Nephron progenitor cell (in vitro differentiated cells): ENCODE data around the gene GALNT8.

Source experiments
- DNase-seq: peaks from one replicate; pipeline ENCODE4 v3.0.0; 2021
- H3K27ac Mint-ChIP-seq: 2 replicates; pipeline ENCODE4 v1.8.0; 2021; ENCODE audit warnings: mild to moderate bottlenecking, moderate library complexity, mixed read lengths
- H3K27me3 Mint-ChIP-seq: 2 replicates; pipeline ENCODE4 v1.8.0; 2021; ENCODE audit warnings: mild to moderate bottlenecking, low read depth, mixed read lengths; ENCODE audit not compliant: poor library complexity
- H3K36me3 Mint-ChIP-seq: 2 replicates; pipeline ENCODE4 v1.8.0; 2021; ENCODE audit warnings: low read depth, mixed read lengths
- H3K4me1 Mint-ChIP-seq: 2 replicates; pipeline ENCODE4 v1.8.0; 2021; ENCODE audit warnings: mixed read lengths
- H3K4me3 Mint-ChIP-seq: 2 replicates; pipeline ENCODE4 v1.8.0; 2021; ENCODE audit warnings: mild to moderate bottlenecking, moderate library complexity, mixed read lengths
- H3K9me3 Mint-ChIP-seq: 2 replicates; pipeline ENCODE4 v1.8.0; 2021; ENCODE audit warnings: mild to moderate bottlenecking, moderate library complexity, mixed read lengths
- CTCF ChIP-seq: fragments of 200-600 bp; sonication (generic); IDR thresholded peaks from 2 replicates; pipeline ENCODE4 v1.5.0; 2021; ENCODE audit warnings: antibody characterized with exemption

The GALNT8 gene

GRCh38 chr12:4800555-4800954, 80.4 kb downstream of the GALNT8 start:
- no peak for TF ChIP-seq CTCF
- H3K27ac Mint-ChIP-seq: no peak overlapping the region
- peaks cover 36% of the 10 kb centered on the region for H3K36me3 Mint-ChIP-seq
- H3K4me3 Mint-ChIP-seq: no peak overlapping the region
- H3K27me3 Mint-ChIP-seq: peaks cover 22% of the 10 kb centered on the region
- H3K4me1 Mint-ChIP-seq: peaks cover 15% of the 10 kb centered on the region
- DNase-seq: no peak
- peaks cover 5% of the 10 kb centered on the region for H3K9me3 Mint-ChIP-seq

DNA sequence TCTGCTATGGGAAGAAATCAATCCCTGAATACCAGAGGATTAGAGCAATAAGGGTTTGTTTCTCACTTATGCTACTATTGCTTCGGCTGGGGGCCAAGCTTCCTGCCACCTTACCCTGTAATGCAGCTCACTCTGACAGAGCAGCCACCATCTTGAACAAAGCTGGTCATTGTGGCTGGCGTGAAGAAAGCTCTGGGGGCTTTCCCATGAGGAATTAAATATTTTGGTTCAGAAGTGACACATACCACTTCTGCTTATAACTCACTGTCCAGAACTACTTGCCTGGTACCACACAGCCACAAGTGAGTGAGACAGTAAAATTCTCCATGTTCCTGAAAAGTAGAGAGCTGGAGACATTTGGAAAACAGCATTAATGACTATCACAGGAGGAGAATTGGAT, 82.6 kb downstream of the GALNT8 start:
- DNase-seq: no peak
- H3K27me3 Mint-ChIP-seq: peaks cover 24% of the 10 kb centered on the region
- peaks cover 36% of the 10 kb centered on the region for H3K36me3 Mint-ChIP-seq
- no peak overlapping the region for H3K4me3 Mint-ChIP-seq
- no peak overlapping the region for H3K27ac Mint-ChIP-seq
- peaks cover 5% of the 10 kb centered on the region for H3K9me3 Mint-ChIP-seq
- no peak for TF ChIP-seq CTCF
- H3K4me1 Mint-ChIP-seq: no peaks in the 10 kb centered on the region

DNA sequence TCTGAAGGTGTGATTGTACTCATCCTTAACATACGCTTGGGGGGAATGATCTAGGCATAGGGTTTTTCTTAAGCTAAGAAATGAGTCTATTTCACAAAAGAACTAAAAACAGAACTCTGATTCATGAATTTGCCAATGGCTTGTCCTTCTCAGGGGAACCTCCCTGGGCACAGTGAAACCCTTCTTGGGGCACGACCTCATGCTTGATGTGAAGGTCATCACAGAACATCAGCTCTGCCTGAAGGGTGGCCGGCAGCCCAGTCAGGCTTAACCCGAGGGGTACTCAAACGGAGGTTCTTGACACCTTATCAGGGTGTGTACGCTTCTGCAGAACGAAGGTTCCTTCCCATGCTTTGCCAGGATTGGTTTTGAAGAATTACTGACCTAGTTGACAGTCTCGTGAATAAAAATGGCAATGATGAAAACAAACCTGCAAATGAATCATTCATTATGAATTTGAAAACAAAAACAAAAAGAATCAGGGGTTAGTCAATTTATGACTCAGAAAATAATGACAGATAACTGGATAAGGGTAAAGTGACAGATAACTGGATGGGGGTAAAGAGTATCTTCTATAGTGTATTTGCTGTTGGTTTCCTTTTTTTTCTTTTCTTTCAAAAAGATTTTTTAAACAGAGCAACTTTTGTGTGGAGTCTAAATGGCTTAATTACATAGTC, 86.4 kb downstream of the GALNT8 start:
- no peak for DNase-seq
- Mint-ChIP-seq H3K27me3 (peaks cover 49% of the 10 kb centered on the region), H3K9me3 (peaks cover 5% of the 10 kb centered on the region), H3K36me3 (peaks cover 37% of the 10 kb centered on the region), H3K4me1 (peaks cover 12% of the 10 kb centered on the region), H3K4me3 (no peak overlapping the region), H3K27ac (no peak overlapping the region)
- TF ChIP-seq CTCF: no peak

- peaks cover 5% of the 10 kb centered on the region for H3K9me3 Mint-ChIP-seq
- TF ChIP-seq CTCF: no peak
- peaks cover 15% of the 10 kb centered on the region for H3K4me1 Mint-ChIP-seq
- H3K4me3 Mint-ChIP-seq: no peak overlapping the region
- H3K36me3 Mint-ChIP-seq: peaks cover 42% of the 10 kb centered on the region
- H3K27me3 Mint-ChIP-seq: peaks cover 53% of the 10 kb centered on the region
- DNase-seq: no peak
- no peak overlapping the region for H3K27ac Mint-ChIP-seq
These were observed 87.0 kb downstream of the GALNT8 start for GRCh38 chr12:4807116-4807783.

DNA sequence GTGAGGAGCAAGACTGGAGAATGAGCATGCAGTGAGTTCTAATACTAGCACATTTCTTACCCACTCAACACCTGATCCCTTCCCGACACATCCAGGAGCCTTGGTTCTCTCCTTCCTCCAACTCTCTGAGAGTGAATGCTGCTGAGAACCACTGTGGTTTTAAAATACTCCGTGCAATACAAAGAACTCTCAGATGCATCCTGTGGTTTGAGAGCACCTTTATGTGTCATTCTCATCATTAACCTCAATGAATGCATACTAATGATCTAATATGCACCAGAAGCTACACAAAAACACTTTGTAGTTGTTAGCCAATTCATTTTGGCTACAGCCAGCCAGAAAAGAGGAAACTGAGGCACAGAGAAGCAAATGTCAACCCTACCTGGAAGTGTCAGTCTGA, 87.6 kb downstream of the GALNT8 start:
- Mint-ChIP-seq H3K27ac (no peak overlapping the region), H3K9me3 (peaks cover 5% of the 10 kb centered on the region), H3K4me3 (no peak overlapping the region)

More for the DNA sequence above, 87.6 kb downstream of the GALNT8 start:
- H3K4me1 Mint-ChIP-seq: peaks cover 15% of the 10 kb centered on the region
- TF ChIP-seq CTCF: no peak
- H3K36me3 Mint-ChIP-seq: peaks cover 46% of the 10 kb centered on the region
- DNase-seq: no peak
- H3K27me3 Mint-ChIP-seq: peaks cover 53% of the 10 kb centered on the region
